ENCODE measurements around the gene LIPE.

The LIPE gene

GRCh38 chr19:42407816-42408175 is 19.4 kb downstream of the LIPE start:
- no peak overlapping the region for H3K27ac Mint-ChIP-seq
- no peaks in the 10 kb centered on the region for H3K27me3 Mint-ChIP-seq
- H3K4me1 Mint-ChIP-seq: peaks cover 20% of the 10 kb centered on the region
- H3K9me3 Mint-ChIP-seq: no peaks in the 10 kb centered on the region
- no peak overlapping the region for H3K4me3 Mint-ChIP-seq
- no peak for ATAC-seq
- peaks cover 42% of the 10 kb centered on the region for H3K36me3 Mint-ChIP-seq

GRCh38 chr19:42407085-42407815 is 19.9 kb downstream of the LIPE start:
- Mint-ChIP-seq H3K4me3 (no peak overlapping the region), H3K36me3 (peaks cover 42% of the 10 kb centered on the region), H3K4me1 (peaks cover 25% of the 10 kb centered on the region), H3K27me3 (no peaks in the 10 kb centered on the region), H3K9me3 (no peaks in the 10 kb centered on the region), H3K27ac (no peak overlapping the region)
- ATAC-seq: no peak

- no peak overlapping the region for H3K27ac Mint-ChIP-seq
- peaks cover 37% of the 10 kb centered on the region for H3K36me3 Mint-ChIP-seq
- no peaks in the 10 kb centered on the region for H3K9me3 Mint-ChIP-seq
- H3K4me3 Mint-ChIP-seq: no peak overlapping the region
- no peaks in the 10 kb centered on the region for H3K27me3 Mint-ChIP-seq
- H3K4me1 Mint-ChIP-seq: peaks cover 27% of the 10 kb centered on the region
- ATAC-seq: no peak
Observed at GRCh38 chr19:42406111-42406510, 21.1 kb downstream of the LIPE start.

- no peak for ATAC-seq
- H3K27me3 Mint-ChIP-seq: no peaks in the 10 kb centered on the region
- no peak overlapping the region for H3K27ac Mint-ChIP-seq
- peaks cover 29% of the 10 kb centered on the region for H3K36me3 Mint-ChIP-seq
- no peaks in the 10 kb centered on the region for H3K9me3 Mint-ChIP-seq
- H3K4me1 Mint-ChIP-seq: peaks cover 43% of the 10 kb centered on the region
- no peak overlapping the region for H3K4me3 Mint-ChIP-seq
Observed at GRCh38 chr19:42403586-42403985, 23.6 kb downstream of the LIPE start.

GRCh38 chr19:42402376-42403116 is 24.6 kb downstream of the LIPE start:
- ATAC-seq: no peak
- Mint-ChIP-seq H3K36me3 (peaks cover 22% of the 10 kb centered on the region), H3K4me1 (peaks cover 44% of the 10 kb centered on the region), H3K27ac (peak overlapping the region; percentile 69), H3K9me3 (no peaks in the 10 kb centered on the region), H3K27me3 (no peaks in the 10 kb centered on the region), H3K4me3 (peak overlapping the region; percentile 85)

GRCh38 chr19:42401365-42402303 is 25.6 kb downstream of the LIPE start:
- Mint-ChIP-seq H3K27me3 (no peaks in the 10 kb centered on the region), H3K9me3 (no peaks in the 10 kb centered on the region), H3K36me3 (peaks cover 15% of the 10 kb centered on the region), H3K4me3 (peak overlapping the region; percentile 85), H3K4me1 (peaks cover 51% of the 10 kb centered on the region), H3K27ac (peak overlapping the region; percentile 69)
- peak; percentile 70 for ATAC-seq

- no peaks in the 10 kb centered on the region for H3K9me3 Mint-ChIP-seq
- H3K36me3 Mint-ChIP-seq: peaks cover 6% of the 10 kb centered on the region
- H3K4me3 Mint-ChIP-seq: no peak overlapping the region
- H3K27me3 Mint-ChIP-seq: no peaks in the 10 kb centered on the region
- peaks cover 58% of the 10 kb centered on the region for H3K4me1 Mint-ChIP-seq
- H3K27ac Mint-ChIP-seq: no peak overlapping the region
- no peak for ATAC-seq
Observed at GRCh38 chr19:42400404-42400803, 26.8 kb downstream of the LIPE start.

GRCh38 chr19:42397263-42398166 is 29.7 kb downstream of the LIPE start:
- Mint-ChIP-seq H3K27ac (peak overlapping the region; percentile 93), H3K4me1 (peaks cover 55% of the 10 kb centered on the region), H3K9me3 (no peaks in the 10 kb centered on the region), H3K4me3 (peak overlapping the region; percentile 87), H3K36me3 (peaks cover 6% of the 10 kb centered on the region), H3K27me3 (no peaks in the 10 kb centered on the region)
- no peak for ATAC-seq

- peak overlapping the region; percentile 87 for H3K4me3 Mint-ChIP-seq
- peaks cover 46% of the 10 kb centered on the region for H3K4me1 Mint-ChIP-seq
- H3K27ac Mint-ChIP-seq: peak overlapping the region; percentile 93
- H3K27me3 Mint-ChIP-seq: no peaks in the 10 kb centered on the region
- peaks cover 6% of the 10 kb centered on the region for H3K36me3 Mint-ChIP-seq
- no peaks in the 10 kb centered on the region for H3K9me3 Mint-ChIP-seq
- peak; percentile 99 for ATAC-seq
Observed at GRCh38 chr19:42396381-42397262, 30.6 kb downstream of the LIPE start.

- H3K9me3 Mint-ChIP-seq: no peaks in the 10 kb centered on the region
- peaks cover 6% of the 10 kb centered on the region for H3K36me3 Mint-ChIP-seq
- peaks cover 13% of the 10 kb centered on the region for H3K27me3 Mint-ChIP-seq
- no peak for ATAC-seq
- H3K4me3 Mint-ChIP-seq: no peak overlapping the region
- peaks cover 30% of the 10 kb centered on the region for H3K4me1 Mint-ChIP-seq
- no peak overlapping the region for H3K27ac Mint-ChIP-seq
Observed at GRCh38 chr19:42394751-42395150, 32.4 kb downstream of the LIPE start.

GRCh38 chr19:42392165-42392564 is 35.0 kb downstream of the LIPE start:
- no peak overlapping the region for H3K4me3 Mint-ChIP-seq
- peaks cover 12% of the 10 kb centered on the region for H3K4me1 Mint-ChIP-seq
- H3K36me3 Mint-ChIP-seq: no peaks in the 10 kb centered on the region
- H3K9me3 Mint-ChIP-seq: no peaks in the 10 kb centered on the region
- ATAC-seq: no peak
- peaks cover 19% of the 10 kb centered on the region for H3K27me3 Mint-ChIP-seq
- no peak overlapping the region for H3K27ac Mint-ChIP-seq

GRCh38 chr19:42389899-42390298 is 37.3 kb downstream of the LIPE start, which contains the start of gene CNFN:
TSS of gene CNFN (minus strand) at chr19:42390297. CDS start at chr19:42389037, 1,260 bp downstream.
- Mint-ChIP-seq H3K4me1 (peaks cover 8% of the 10 kb centered on the region), H3K27me3 (peaks cover 19% of the 10 kb centered on the region), H3K9me3 (no peaks in the 10 kb centered on the region), H3K4me3 (no peak within 1 kb of the TSS), H3K36me3 (no peaks in the 10 kb centered on the region), H3K27ac (peak within 1 kb of the TSS; percentile 52)
- no peak for ATAC-seq

- Mint-ChIP-seq H3K9me3 (no peaks in the 10 kb centered on the region), H3K27ac (no peak overlapping the region), H3K4me3 (no peak overlapping the region), H3K4me1 (peaks cover 8% of the 10 kb centered on the region), H3K36me3 (no peaks in the 10 kb centered on the region), H3K27me3 (peaks cover 19% of the 10 kb centered on the region)
- ATAC-seq: no peak
Observed at GRCh38 chr19:42388851-42389489, 38.2 kb downstream of the LIPE start.

Measured in stimulated activated memory B cell treated with anti-CD40 and anti-IgM and Interleukin-4, amounts not matched to agents 10 μg/mL and 1 μg/mL and 100 μg/mL, for 72 hours (primary cell).